CD4-positive, CD25-positive, alpha-beta regulatory T cell (primary cell): Measurements from ENCODE around the gene CRYGC. TPM values are rescaled to one million over a fixed set of nuclear protein-coding genes. Genes with fewer than 3 reads are reported as not detected.
A peak's percentile ranks its signal among the peaks of the same experiment; 100 is the strongest.

Source experiments
- ATAC-seq, 2 donors: fragments of 150-1000 bp; cut with Tn5 transposase; one replicate each; pipeline ENCODE4 v1.10.0; 2021; ENCODE audit warnings: low read depth in 2 of 2, moderate number of reproducible peaks in 2 of 2, moderate library complexity in 1 of 2
- DNase-seq, 3 donors: peaks; one replicate each; pipeline versions ENCODE4 v3.0.0 to v3.0.0-alpha.2; 2012 to 2022; ENCODE audit warnings: mixed read lengths in 1 of 3
- H3K27ac ChIP-seq: one replicate; pipeline ENCODE4 v1.7.0; 2013; ENCODE audit warnings: mild to moderate bottlenecking, low read length; ENCODE audit not compliant: insufficient read depth, poor library complexity, severe bottlenecking
- H3K27me3 ChIP-seq: one replicate; pipeline ENCODE4 v1.7.0; 2013; ENCODE audit warnings: low read length; ENCODE audit not compliant: control insufficient read depth, insufficient read depth
- H3K36me3 ChIP-seq: one replicate; pipeline ENCODE4 v1.7.0; 2013; ENCODE audit warnings: mild to moderate bottlenecking, low read length, moderate library complexity; ENCODE audit not compliant: control insufficient read depth, insufficient read depth
- H3K4me1 ChIP-seq: 2 replicates; pipeline ENCODE4 v1.7.0; 2013; ENCODE audit warnings: mild to moderate bottlenecking, low read length; ENCODE audit not compliant: insufficient read depth, control insufficient read depth, poor library complexity, severe bottlenecking
- H3K4me3 ChIP-seq: one replicate; pipeline ENCODE4 v1.7.0; 2013; ENCODE audit warnings: low read depth, mild to moderate bottlenecking, low read length, moderate library complexity
- H3K9me3 ChIP-seq, 2 experiments: 1 replicate in 1 of 2; 2 replicates in 1 of 2; pipeline ENCODE4 v1.7.0; 2013; ENCODE audit warnings: low read length in 2 of 2, mild to moderate bottlenecking in 1 of 2, moderate library complexity in 1 of 2; ENCODE audit not compliant: control insufficient read depth in 2 of 2
- H3K27ac Mint-ChIP-seq, 3 donors: one replicate each; pipeline ENCODE4 v1.8.0; 2020 to 2022; ENCODE audit warnings: mild to moderate bottlenecking in 3 of 3, mixed read lengths in 3 of 3, moderate library complexity in 2 of 3
- H3K27me3 Mint-ChIP-seq: one replicate; pipeline ENCODE4 v1.8.0; 2022; ENCODE audit warnings: mild to moderate bottlenecking, mixed read lengths
- H3K36me3 Mint-ChIP-seq: one replicate; pipeline ENCODE4 v1.8.0; 2020; ENCODE audit warnings: mixed read lengths
- H3K4me1 Mint-ChIP-seq, 4 donors: one replicate each; pipeline ENCODE4 v1.8.0; 2020 to 2022; ENCODE audit warnings: mixed read lengths in 4 of 4, mild to moderate bottlenecking in 1 of 4
- H3K4me3 Mint-ChIP-seq, 4 donors: one replicate each; pipeline ENCODE4 v1.8.0; 2020 to 2022; ENCODE audit warnings: mild to moderate bottlenecking in 4 of 4, mixed read lengths in 4 of 4, moderate library complexity in 3 of 4
- H3K9me3 Mint-ChIP-seq, 7 donors: one replicate each; pipeline ENCODE4 v1.8.0; 2020 to 2022; ENCODE audit warnings: mixed read lengths in 7 of 7, mild to moderate bottlenecking in 3 of 7, moderate library complexity in 2 of 7
- polyA plus RNA-seq, 4 donors: library from polyadenylated mRNA; unstranded; fragments of 300-500 nt; fragmentation: Illumina TruSeq; gene quantifications; one replicate each; pipeline ENCODE4 v1.2.3, GENCODE V29; 2021
- total RNA-seq: library from RNA; stranded (reverse); gene quantifications from one replicate; pipeline ENCODE4 v1.2.3, GENCODE V29; 2022

Gene CRYGC
- total and polyA plus RNA-seq, 5 donors from 2014 or later = not detected

- H3K4me1 Mint-ChIP-seq = no peaks in the 10 kb centered on the region
Observed at GRCh38 chr2:208163489-208163888, 33.9 kb upstream of the CRYGC start, which contains the start of gene CRYGA. TSS of gene CRYGA (minus strand) at chr2:208163589. CDS start at chr2:208163556, 33 bp downstream.

GRCh38 chr2:208156439-208156838 is 26.8 kb upstream of the CRYGC start:
- peaks cover 0 to 12% (median 0%) of the 10 kb centered on the region in 7 donors for H3K9me3 Mint-ChIP-seq
- H3K36me3 ChIP-seq = no peaks in the 10 kb centered on the region
- no peaks in the 10 kb centered on the region for H3K27me3 ChIP-seq
- no peak overlapping the region for H3K27ac ChIP-seq
- no peaks in the 10 kb centered on the region for H3K4me1 ChIP-seq
- H3K4me1 Mint-ChIP-seq = no peaks in the 10 kb centered on the region
- H3K27me3 Mint-ChIP-seq = no peaks in the 10 kb centered on the region
- no peaks in the 10 kb centered on the region for H3K36me3 Mint-ChIP-seq
- ATAC-seq (no peak), DNase-seq (no peak)
- no peak overlapping the region for H3K4me3 Mint-ChIP-seq
- H3K9me3 ChIP-seq = no peaks in the 10 kb centered on the region
- no peak overlapping the region for H3K27ac Mint-ChIP-seq
- H3K4me3 ChIP-seq = no peak overlapping the region

More at GRCh38 chr2:208163489-208163888, 33.9 kb upstream of the CRYGC start, which contains the start of gene CRYGA:
- H3K27me3 Mint-ChIP-seq = no peaks in the 10 kb centered on the region
- peaks cover 0 to 2% (median 0%) of the 10 kb centered on the region in 7 donors for H3K9me3 Mint-ChIP-seq
- no peaks in the 10 kb centered on the region for H3K36me3 Mint-ChIP-seq
- no peak within 1 kb of the TSS for H3K27ac ChIP-seq
- no peaks in the 10 kb centered on the region for H3K36me3 ChIP-seq
- ATAC-seq (no peak), DNase-seq (no peak)
- no peaks in the 10 kb centered on the region for H3K4me1 ChIP-seq
- H3K27ac Mint-ChIP-seq = no peak within 1 kb of the TSS
- no peak within 1 kb of the TSS for H3K4me3 ChIP-seq
- H3K9me3 ChIP-seq = no peaks in the 10 kb centered on the region
- no peak within 1 kb of the TSS for H3K4me3 Mint-ChIP-seq
- H3K27me3 ChIP-seq = no peaks in the 10 kb centered on the region

- Mint-ChIP-seq H3K27me3 (no peaks in the 10 kb centered on the region), H3K27ac (no peak overlapping the region), H3K36me3 (no peaks in the 10 kb centered on the region)
Observed at GRCh38 chr2:208153156-208153555, 23.5 kb upstream of the CRYGC start.

DNA sequence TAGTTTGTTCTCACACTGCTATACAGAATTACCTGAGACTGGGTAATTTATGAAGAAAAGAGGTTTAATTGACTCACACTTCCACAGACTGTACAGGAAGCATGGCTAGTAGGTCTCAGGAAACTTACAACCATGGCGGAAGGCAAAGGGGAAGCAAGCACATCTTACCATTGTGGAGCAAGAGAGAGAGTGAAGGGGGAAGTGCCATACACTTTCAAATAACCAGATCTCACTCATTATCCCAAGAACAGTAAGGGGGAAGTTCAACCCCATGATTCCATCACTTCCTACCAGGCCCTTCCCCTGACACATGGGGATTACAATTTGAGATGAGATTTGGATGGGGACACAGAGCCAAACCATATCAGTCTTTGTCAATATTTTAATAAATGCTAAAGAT is 21.3 kb upstream of the CRYGC start:
- Histone ChIP-seq H3K27ac (no peak overlapping the region), H3K36me3 (no peaks in the 10 kb centered on the region), H3K4me3 (no peak overlapping the region), H3K9me3 (no peaks in the 10 kb centered on the region), H3K27me3 (no peaks in the 10 kb centered on the region), H3K4me1 (no peaks in the 10 kb centered on the region)
- Mint-ChIP-seq H3K4me3 (no peak overlapping the region), H3K27ac (no peak overlapping the region), H3K9me3 (peaks cover 0 to 14% (median 0%) of the 10 kb centered on the region in 7 donors), H3K27me3 (no peaks in the 10 kb centered on the region), H3K36me3 (no peaks in the 10 kb centered on the region), H3K4me1 (no peaks in the 10 kb centered on the region)
- DNase-seq = no peak
- no peak for ATAC-seq

More at GRCh38 chr2:208153156-208153555, 23.5 kb upstream of the CRYGC start:
- DNase-seq (no peak), ATAC-seq (no peak)
- H3K4me3 Mint-ChIP-seq = no peak overlapping the region
- no peaks in the 10 kb centered on the region for H3K4me1 Mint-ChIP-seq
- H3K27me3 ChIP-seq = no peaks in the 10 kb centered on the region
- H3K4me3 ChIP-seq = no peak overlapping the region
- no peaks in the 10 kb centered on the region for H3K36me3 ChIP-seq
- no peaks in the 10 kb centered on the region for H3K4me1 ChIP-seq
- peaks cover 0 to 14% (median 0%) of the 10 kb centered on the region in 7 donors for H3K9me3 Mint-ChIP-seq
- no peak overlapping the region for H3K27ac ChIP-seq
- H3K9me3 ChIP-seq = no peaks in the 10 kb centered on the region

GRCh38 chr2:208150094-208150493 is 20.5 kb upstream of the CRYGC start:
- Mint-ChIP-seq H3K27me3 (no peaks in the 10 kb centered on the region), H3K4me3 (no peak overlapping the region), H3K4me1 (no peaks in the 10 kb centered on the region), H3K9me3 (peaks cover 0 to 14% (median 0%) of the 10 kb centered on the region in 7 donors), H3K27ac (no peak overlapping the region), H3K36me3 (no peaks in the 10 kb centered on the region)
- Histone ChIP-seq H3K27me3 (no peaks in the 10 kb centered on the region), H3K4me3 (no peak overlapping the region), H3K27ac (no peak overlapping the region), H3K9me3 (no peaks in the 10 kb centered on the region), H3K4me1 (no peaks in the 10 kb centered on the region), H3K36me3 (no peaks in the 10 kb centered on the region)
- ATAC-seq (no peak), DNase-seq (no peak)

- Mint-ChIP-seq H3K4me1 (no peaks in the 10 kb centered on the region), H3K4me3 (no peak overlapping the region), H3K36me3 (no peaks in the 10 kb centered on the region), H3K27ac (no peak overlapping the region), H3K27me3 (no peaks in the 10 kb centered on the region), H3K9me3 (peaks cover 0 to 14% (median 0%) of the 10 kb centered on the region in 7 donors)
- no peaks in the 10 kb centered on the region for H3K36me3 ChIP-seq
- H3K4me1 ChIP-seq = no peaks in the 10 kb centered on the region
- H3K9me3 ChIP-seq = no peaks in the 10 kb centered on the region
- DNase-seq (no peak), ATAC-seq (no peak)
- H3K27me3 ChIP-seq = no peaks in the 10 kb centered on the region
- H3K27ac ChIP-seq = no peak overlapping the region
- H3K4me3 ChIP-seq = no peak overlapping the region
Observed at GRCh38 chr2:208148803-208149202, 19.2 kb upstream of the CRYGC start.

DNA sequence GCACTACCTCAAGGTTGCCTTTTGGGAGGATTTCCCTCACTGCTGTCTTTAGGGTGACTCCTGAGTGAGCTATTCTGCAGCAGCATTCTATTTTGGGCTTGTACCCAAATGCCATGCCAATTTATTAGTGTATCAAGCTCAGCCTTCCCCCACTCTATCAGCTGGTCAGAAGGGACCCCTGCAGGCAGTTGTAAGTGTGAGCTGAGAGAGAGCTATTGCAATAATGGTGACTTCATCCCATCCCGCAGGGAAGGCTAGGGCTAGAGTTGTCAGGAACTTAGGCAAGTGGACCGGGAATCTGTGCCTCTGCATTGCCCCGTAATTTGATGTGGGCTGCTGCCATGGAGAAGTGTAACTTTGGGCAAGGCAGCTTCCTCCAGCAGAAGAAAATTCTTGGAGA is 18.1 kb upstream of the CRYGC start:
- ATAC-seq = no peak
- Mint-ChIP-seq H3K4me3 (peak overlapping the region in 1 of 4 donors; percentile 11), H3K27ac (no peak overlapping the region), H3K4me1 (no peaks in the 10 kb centered on the region), H3K36me3 (no peaks in the 10 kb centered on the region), H3K27me3 (no peaks in the 10 kb centered on the region), H3K9me3 (peaks cover 0 to 14% (median 0%) of the 10 kb centered on the region in 7 donors)
- no peak for DNase-seq
- no peak overlapping the region for H3K27ac ChIP-seq
- H3K9me3 ChIP-seq = no peaks in the 10 kb centered on the region
- H3K36me3 ChIP-seq = no peaks in the 10 kb centered on the region
- no peaks in the 10 kb centered on the region for H3K27me3 ChIP-seq
- no peaks in the 10 kb centered on the region for H3K4me1 ChIP-seq
- H3K4me3 ChIP-seq = no peak overlapping the region

DNA sequence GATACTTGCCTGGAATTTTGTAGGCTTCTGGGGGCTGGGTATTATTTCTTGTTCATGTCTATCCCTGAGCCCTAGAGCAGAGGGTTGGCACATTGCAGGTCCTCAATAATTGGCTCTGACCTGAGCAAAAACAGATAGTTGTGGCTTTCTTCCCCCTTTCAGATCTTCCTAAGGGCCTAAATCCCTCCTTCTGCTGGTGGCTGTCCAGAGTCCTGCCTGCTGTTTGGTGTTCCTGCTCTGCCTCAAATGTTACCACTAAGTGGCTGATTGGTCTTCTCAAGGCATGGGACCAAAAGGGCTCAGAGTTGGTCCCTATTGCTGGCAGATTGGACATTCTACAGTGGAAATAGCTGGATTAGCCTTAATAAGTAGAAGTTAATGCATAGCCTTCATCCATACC is 17.4 kb upstream of the CRYGC start:
- no peaks in the 10 kb centered on the region for H3K36me3 ChIP-seq
- H3K27me3 ChIP-seq = no peaks in the 10 kb centered on the region
- DNase-seq = no peak
- no peak overlapping the region for H3K4me3 ChIP-seq
- H3K9me3 Mint-ChIP-seq = peaks cover 0 to 10% (median 0%) of the 10 kb centered on the region in 7 donors
- H3K4me1 Mint-ChIP-seq = no peaks in the 10 kb centered on the region
- no peaks in the 10 kb centered on the region for H3K36me3 Mint-ChIP-seq
- H3K9me3 ChIP-seq = no peaks in the 10 kb centered on the region
- H3K27me3 Mint-ChIP-seq = no peaks in the 10 kb centered on the region
- no peak overlapping the region for H3K4me3 Mint-ChIP-seq
- no peaks in the 10 kb centered on the region for H3K4me1 ChIP-seq
- H3K27ac ChIP-seq = no peak overlapping the region
- H3K27ac Mint-ChIP-seq = no peak overlapping the region
- ATAC-seq = no peak
